ENCODE results near the gene ZDHHC14.
"Not testable (repeated sequence)": the region's sequence is repeated elsewhere in the genome, so short reads cannot be mapped to it uniquely, and the experiment has no call there.

Gene ZDHHC14

GRCh38 chr6:157552081-157552747 lies 171.2 kb downstream of the ZDHHC14 start:
- no peak for DNase-seq (ENCODE audit: low read depth)

- DNase-seq (ENCODE audit: low read depth) = no peak
Observed at GRCh38 chr6:157552820-157553485, 172.0 kb downstream of the ZDHHC14 start.

GRCh38 chr6:157554747-157555146 lies 173.8 kb downstream of the ZDHHC14 start:
- no peak for DNase-seq (ENCODE audit: low read depth)

- no peak for DNase-seq (ENCODE audit: low read depth)
Observed at GRCh38 chr6:157555455-157556143, 174.6 kb downstream of the ZDHHC14 start.

- no peak for DNase-seq (ENCODE audit: low read depth)
Observed at GRCh38 chr6:157556144-157556645, 175.2 kb downstream of the ZDHHC14 start.

- no peak for DNase-seq (ENCODE audit: low read depth)
Observed at GRCh38 chr6:157556671-157557430, 175.9 kb downstream of the ZDHHC14 start.

- DNase-seq (ENCODE audit: low read depth) = no peak
Observed at GRCh38 chr6:157557559-157557958, 176.6 kb downstream of the ZDHHC14 start.

- no peak for DNase-seq (ENCODE audit: low read depth)
Observed at GRCh38 chr6:157558049-157558448, 177.1 kb downstream of the ZDHHC14 start.

GRCh38 chr6:157558487-157559200 lies 177.7 kb downstream of the ZDHHC14 start:
- no peak for DNase-seq (ENCODE audit: low read depth)

- DNase-seq (ENCODE audit: low read depth) = no peak
Observed at GRCh38 chr6:157559201-157559756, 178.3 kb downstream of the ZDHHC14 start.

GRCh38 chr6:157560063-157560462 lies 179.1 kb downstream of the ZDHHC14 start:
- DNase-seq (ENCODE audit: low read depth) = not testable (repeated sequence)

GRCh38 chr6:157560691-157561413 lies 179.9 kb downstream of the ZDHHC14 start:
- DNase-seq (ENCODE audit: low read depth) = no peak

GRCh38 chr6:157561414-157561790 lies 180.4 kb downstream of the ZDHHC14 start:
- DNase-seq (ENCODE audit: low read depth) = no peak

- DNase-seq (ENCODE audit: low read depth) = no peak
Observed at GRCh38 chr6:157561929-157562810, 181.2 kb downstream of the ZDHHC14 start.

GRCh38 chr6:157562997-157563396 lies 182.0 kb downstream of the ZDHHC14 start:
- DNase-seq (ENCODE audit: low read depth) = no peak

GRCh38 chr6:157563611-157564284 lies 182.8 kb downstream of the ZDHHC14 start:
- no peak for DNase-seq (ENCODE audit: low read depth)

GRCh38 chr6:157568702-157569101 lies 187.7 kb downstream of the ZDHHC14 start:
- no peak for DNase-seq (ENCODE audit: low read depth)

- no peak for DNase-seq (ENCODE audit: low read depth)
Observed at GRCh38 chr6:157569543-157569942, 188.6 kb downstream of the ZDHHC14 start.

GRCh38 chr6:157570104-157570503 lies 189.1 kb downstream of the ZDHHC14 start:
- no peak for DNase-seq (ENCODE audit: low read depth)
